ENCODE results near the gene ADAM12. TPM values are rescaled to one million over a fixed set of nuclear protein-coding genes. Genes with fewer than 3 reads are reported as not detected.

ADAM12 gene
- total RNA-seq, 1 donor from 2014 or later: 1.3 TPM

DNA sequence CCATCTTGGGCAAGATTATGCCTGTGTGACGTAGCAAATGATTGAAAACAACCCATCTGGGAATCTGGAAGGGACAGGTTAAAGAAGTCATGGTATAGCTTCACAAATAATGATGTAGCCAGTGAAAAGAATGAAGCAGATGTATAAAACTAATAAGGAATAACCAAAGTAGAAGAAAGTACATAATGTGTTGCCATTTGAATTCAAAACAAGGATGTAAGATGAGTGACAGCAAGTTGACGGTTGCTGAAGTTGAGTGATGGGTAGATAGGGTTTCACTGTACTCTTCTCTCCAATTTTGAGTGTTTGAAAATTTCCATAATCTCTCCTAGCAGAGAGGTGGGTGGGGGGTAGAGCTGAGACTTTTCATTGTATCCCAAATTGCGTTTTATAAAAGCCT lies 358.3 kb downstream of the ADAM12 start:
- no peak for DNase-seq (ENCODE audit: low spot score)
- intact Hi-C loops (cut with DNase I): no loop called here

DNA sequence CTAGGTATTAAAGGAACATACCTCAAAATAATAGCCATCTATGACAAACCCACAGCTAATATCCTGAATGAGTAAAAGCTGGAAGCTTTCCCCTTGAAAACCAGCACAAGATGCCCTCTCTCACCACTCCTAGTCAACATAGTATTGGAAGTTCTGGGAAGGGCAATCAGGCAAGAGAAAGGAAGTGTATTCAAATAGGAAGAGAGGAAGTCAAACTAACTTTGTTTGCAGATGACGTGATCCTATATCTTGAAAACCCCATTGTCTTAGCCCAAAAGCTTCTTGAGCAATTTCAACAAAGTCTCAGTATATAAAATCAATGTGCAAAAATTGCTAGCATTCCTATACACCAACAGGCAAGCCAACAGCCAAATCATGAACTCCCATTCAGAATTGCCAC lies 360.6 kb downstream of the ADAM12 start:
- DNase-seq (ENCODE audit: low spot score): no peak
- intact Hi-C loops (cut with DNase I): no loop called here

DNA sequence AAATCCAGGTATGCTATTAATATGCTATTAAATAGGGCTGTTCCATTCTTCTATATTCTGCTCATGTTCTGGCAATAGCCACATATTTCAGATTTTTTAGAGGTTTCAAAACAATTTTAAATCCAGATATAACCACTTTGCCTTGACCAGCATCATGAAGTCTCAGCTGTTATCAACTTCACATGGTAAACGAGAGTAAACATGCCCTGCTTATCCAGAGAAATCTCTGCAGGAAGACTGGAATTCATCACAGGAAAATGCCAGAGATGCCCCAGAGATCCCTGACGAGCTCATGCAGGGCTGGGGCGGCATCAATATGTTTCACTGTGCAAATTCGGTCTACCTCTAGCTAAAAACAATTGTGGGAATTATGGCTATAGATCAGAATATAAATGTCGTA lies 365.4 kb downstream of the ADAM12 start:
- intact Hi-C loops (cut with DNase I): no loop called here
- DNase-seq (ENCODE audit: low spot score): no peak

DNA sequence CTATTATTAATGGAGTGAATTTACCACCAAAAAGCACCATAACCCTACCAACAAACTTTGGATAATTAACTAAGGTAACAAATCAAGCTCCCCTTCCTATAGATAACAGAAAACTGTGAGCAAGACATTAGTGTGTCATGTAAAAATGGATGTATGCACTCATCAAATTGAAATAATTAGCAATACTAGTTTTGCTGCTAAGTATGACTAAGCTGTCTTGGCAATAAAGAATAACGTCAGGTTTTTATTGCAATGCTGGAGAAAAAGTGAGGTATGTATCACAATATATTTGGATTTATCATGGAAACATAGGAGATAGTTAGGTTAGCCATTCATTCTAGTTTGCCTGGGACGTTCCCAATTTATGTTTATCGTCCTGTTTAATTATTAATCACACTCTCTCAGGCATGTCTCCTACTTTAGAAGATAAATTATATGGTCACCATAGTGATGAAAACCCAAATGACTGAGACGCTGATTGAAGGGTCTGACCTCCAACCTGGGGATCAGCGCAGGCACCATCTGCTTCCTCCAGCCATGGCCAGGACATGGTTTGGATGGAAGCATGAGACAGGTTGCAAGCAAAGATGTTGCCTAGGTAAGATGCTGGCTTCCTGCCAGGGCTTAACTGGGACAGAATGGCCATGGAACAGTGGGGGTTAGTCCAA lies 366.3 kb downstream of the ADAM12 start:
- DNase-seq (ENCODE audit: low spot score): no peak
- intact Hi-C loops (cut with DNase I): no loop called here

DNA sequence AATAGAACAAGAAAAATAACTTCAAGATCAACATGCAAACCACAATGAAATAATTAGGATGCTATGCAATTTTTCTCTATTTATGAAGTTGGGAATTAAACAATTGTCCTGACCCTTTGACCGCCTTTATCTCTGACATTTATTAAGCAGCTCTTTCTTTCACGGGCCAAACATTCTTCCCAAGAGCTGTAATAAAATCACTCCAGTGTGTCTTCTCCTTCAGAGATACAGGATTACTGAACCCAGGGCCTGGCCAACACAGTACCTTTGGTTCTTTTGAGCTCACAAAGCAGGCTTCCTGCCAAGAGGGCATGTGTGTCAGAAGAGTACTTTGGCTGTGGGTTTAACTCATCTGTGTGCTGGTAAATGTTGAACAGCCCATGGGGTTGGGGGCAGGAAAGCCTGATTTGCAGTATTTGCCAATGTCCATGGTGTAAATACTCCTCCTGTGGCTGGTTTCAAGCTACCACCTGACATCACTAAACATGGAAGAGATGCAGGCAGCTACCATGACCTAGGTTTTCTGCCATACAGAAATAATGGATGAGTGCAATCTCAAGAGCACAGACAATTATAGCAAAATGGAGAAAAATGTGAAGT lies 370.2 kb downstream of the ADAM12 start:
- no peak for DNase-seq (ENCODE audit: low spot score)
- intact Hi-C loops (cut with DNase I): no loop called here

DNA sequence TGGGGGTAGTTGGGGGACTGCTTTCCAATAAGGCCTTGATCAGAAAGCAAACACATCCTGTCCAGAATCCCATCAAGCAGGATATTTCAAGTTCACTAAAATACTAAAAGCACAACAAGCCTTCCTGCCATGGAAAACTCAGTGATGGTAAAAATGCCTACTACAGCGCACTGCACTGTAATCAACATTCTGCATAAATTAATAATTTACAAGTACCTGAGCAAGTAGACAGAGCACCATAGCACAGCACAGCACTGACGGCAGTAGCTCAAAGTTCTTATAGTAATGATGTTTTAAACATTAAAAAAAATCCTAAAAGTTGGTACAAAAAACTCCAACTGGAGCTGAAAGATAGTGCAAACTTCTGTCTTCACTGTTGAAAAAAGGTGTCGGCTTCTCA lies 371.4 kb downstream of the ADAM12 start:
- intact Hi-C loops (cut with DNase I): no loop called here

DNA sequence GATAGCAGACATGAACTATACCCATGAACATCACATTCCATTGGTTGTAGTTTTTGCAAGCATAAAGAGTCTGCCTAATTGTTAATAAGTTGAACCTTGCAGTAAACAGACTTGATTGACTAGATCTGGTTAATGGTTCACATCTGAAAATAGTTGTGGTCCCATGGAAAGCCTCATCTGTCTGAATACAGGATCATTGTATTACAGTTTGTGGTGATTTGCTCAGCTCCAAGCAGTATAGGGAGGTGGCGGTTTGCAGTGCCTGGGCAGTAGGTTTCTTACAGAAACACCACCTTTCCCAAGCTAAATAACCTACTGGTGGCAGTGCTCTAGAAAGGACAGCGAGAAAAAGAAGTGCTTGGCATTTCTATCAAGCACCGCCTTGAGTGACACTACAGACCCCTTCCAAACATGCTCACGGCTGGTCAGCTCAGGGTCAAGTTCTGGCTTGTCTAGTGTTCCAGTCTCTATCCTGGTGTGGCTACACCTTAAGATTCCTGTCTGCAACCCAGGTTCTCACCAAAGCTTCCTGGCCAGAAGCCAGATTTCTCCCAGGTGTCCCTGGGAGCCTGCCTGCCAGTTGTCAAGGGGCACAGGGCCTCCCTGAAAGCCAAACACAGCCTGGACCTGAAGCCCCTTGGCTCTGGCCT lies 372.0 kb downstream of the ADAM12 start:
- intact Hi-C loops (cut with DNase I): no loop called here
- no peak for DNase-seq (ENCODE audit: low spot score)

More for the DNA sequence above, 371.4 kb downstream of the ADAM12 start:
- DNase-seq (ENCODE audit: low spot score): no peak

DNA sequence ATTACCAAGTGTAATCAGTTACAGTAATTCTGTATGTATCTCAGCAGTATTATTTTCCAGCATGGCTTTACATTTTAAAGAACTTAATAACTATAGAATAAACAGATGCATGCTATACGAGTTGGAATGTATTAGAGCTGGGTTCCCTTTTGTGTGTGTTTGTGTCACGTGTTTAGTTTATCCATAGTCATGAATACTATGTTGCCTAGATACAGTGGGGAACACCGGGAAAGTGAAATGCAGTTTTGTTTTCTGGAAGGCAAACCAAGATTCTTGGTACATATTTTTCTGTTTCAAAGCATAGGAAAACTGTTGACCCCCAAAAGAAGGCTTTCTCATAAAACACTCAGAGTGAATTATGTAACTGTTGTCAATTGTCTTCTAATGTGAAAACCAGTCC lies 372.9 kb downstream of the ADAM12 start:
- intact Hi-C loops (cut with DNase I): no loop called here
- no peak for DNase-seq (ENCODE audit: low spot score)

DNA sequence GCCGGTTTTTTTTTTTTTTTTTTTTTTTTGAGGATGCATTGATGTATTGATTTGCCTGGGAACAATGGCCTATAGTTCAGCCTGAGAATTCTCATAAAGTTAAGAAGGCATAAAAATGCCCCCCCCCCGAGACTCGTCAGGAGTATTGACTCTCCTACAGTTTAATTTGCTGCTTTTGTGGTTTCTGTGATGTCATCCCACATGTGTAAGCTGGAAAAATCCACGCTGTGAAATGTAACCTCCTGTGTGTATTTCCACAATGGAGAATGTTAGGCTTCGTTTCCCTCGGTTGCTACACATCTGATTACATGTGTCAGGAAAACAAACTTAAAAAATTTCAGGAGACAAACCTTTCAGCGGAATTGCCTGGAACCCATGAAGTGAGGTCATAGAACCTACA lies 374.0 kb downstream of the ADAM12 start:
- intact Hi-C loops (cut with DNase I): no loop called here
- DNase-seq (ENCODE audit: low spot score): no peak

DNA sequence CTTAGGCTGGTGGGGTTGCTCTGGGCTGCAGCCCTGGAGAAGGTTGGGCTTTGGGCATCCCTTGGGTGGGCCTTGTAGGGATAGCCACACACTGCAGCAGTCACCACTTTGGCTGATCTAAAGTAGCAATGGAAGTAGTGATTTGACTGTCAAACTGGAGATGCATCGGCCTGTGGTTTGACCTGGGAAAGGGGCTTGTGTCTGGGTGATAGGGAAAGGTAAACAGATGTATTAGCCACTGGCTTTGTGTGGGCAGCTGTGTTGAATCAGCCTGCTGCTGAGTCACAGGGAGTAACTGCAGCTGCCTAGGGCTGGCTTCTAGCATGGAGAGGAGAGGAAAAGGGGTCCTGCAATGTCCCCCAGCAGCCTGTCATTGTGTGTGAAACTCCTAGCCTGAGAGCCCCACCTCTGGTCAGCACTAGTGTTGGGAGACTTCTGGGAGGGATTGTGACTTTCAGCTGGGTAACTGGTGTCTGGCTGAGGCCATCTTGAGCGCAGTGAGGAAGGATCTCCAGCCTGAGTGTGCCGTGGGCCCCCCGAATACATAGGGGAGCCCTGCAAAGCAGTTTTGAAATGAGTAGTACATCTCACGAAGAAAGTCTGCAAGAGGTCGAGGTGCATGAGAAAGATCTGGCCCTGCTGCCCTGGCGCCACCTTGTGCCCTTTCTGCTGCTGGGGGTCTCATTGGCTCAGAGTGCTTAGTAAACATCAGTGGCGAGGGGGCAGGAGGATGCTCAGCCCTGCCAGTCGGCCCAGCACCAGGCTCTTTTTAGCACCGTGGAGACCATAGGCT lies 374.6 kb downstream of the ADAM12 start:
- intact Hi-C loops (cut with DNase I): no loop called here
- no peak for DNase-seq (ENCODE audit: low spot score)

DNA sequence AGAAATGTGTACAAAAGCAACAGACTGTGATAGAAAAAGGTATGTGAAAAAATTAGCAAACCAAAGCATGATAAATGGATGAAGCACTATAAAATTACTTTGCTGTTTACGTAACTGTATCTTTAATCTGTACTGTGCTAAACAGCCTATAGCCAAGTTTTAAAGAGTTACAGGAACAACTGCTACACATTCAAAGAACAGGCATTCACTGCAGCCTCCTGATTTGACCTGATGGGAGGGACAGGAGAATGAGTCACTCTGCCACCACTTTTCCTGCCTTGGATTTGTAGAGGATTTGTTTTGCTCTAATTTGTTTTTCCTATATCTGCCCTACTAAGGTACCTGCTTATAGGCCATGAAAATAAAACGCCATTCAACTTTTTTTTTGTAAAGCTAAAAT lies 375.8 kb downstream of the ADAM12 start:
- DNase-seq (ENCODE audit: low spot score): no peak

DNA sequence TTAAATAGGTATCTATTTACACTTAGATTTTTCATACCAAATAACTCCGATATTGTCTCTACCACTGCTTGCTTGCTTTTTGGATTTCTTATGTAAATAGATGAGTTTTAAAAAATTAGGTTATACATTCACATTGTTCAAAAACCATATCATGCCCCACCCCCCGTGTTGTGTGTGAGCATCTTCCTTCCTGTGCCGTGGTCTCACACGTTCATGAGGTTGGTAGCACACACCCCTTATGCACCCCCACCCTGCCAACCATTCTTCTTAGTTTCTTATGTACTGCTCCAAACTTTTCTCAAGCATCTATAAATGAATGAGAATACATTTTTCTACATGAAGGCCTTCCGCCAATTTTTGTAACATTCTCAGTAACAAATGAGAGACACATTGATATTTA lies 376.3 kb downstream of the ADAM12 start:
- no peak for DNase-seq (ENCODE audit: low spot score)
- intact Hi-C loops (cut with DNase I): no loop called here

More for the DNA sequence above, 375.8 kb downstream of the ADAM12 start:
- intact Hi-C loops (cut with DNase I): no loop called here

DNA sequence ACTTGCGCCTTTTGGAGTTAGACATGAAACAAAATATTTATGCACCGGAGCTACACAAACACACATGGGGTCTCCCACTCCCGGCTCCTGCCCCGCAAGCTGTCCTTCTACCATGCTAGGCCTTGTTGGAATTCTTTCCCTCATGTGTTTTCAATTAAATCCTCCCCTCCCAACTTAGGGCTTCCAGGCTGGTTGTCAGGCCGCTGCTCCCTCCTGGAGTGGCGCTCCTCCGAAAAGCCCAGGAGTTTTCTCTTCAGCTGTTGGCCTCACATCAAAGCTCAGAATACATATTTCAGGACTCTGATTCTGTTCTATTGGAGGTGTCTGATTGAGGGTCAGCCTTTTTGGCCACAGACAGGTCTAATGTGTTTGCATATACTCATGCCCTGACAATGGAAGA lies 378.6 kb downstream of the ADAM12 start:
- DNase-seq (ENCODE audit: low spot score): no peak
- intact Hi-C loops (cut with DNase I): no loop called here

DNA sequence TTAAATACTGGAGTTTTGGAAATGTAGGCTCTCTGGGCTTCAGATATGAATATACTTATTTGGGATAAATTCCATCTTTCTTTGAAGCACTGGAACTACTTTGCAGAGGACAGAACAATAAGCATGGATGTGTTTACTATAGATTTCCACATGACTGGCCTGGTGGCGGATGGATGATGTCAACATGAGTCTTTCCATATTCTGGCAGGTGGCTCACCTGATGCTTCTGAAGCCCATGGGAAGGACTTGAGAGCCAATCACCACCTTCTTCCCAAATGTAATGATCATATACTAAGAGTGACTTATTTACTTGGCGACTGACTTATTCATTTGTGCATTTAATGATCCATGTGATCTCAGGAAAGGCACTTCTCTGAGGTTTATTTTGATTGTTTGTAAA lies 381.4 kb downstream of the ADAM12 start:
- intact Hi-C loops (cut with DNase I): no loop called here
- DNase-seq (ENCODE audit: low spot score): no peak

DNA sequence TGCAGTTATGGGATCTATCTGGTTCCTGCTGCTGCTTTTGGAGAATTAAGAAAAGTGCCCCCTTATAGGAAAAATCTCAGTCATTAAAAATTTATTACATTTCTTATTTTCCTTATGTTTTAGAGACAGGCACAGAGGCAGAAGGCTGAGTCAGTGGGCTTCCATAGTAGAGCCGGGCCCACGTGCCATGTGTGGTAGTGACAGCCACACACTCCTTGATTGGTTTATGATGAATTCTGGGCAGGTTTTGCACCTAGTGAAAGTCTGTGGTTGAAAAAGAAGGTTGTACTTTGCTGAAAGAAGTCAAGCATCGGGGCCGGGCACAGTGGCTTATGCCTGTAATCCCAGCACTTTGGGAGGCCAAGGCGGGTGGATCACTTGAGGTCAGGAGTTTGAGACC lies 382.0 kb downstream of the ADAM12 start:
- intact Hi-C loops (cut with DNase I): no loop called here
- no peak for DNase-seq (ENCODE audit: low spot score)

DNA sequence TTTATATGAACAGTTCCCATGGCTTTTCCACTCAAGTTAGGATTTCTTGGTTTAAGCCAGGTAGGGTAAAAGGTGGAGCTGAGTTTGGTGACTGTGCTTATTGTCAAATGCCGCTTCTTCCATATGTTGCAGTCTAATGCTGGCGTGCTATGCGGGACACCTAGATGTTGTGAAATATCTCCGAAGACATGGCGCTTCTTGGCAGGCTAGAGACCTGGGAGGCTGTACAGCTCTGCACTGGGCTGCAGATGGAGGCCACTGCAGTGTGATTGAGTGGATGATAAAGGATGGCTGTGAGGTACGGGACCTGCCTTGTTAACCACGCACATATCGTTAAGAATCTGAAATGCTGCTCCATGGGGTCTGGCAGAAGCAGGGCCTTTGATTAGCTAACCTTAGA lies 383.5 kb downstream of the ADAM12 start:
- intact Hi-C loops (cut with DNase I): no loop called here
- no peak for DNase-seq (ENCODE audit: low spot score)

DNA sequence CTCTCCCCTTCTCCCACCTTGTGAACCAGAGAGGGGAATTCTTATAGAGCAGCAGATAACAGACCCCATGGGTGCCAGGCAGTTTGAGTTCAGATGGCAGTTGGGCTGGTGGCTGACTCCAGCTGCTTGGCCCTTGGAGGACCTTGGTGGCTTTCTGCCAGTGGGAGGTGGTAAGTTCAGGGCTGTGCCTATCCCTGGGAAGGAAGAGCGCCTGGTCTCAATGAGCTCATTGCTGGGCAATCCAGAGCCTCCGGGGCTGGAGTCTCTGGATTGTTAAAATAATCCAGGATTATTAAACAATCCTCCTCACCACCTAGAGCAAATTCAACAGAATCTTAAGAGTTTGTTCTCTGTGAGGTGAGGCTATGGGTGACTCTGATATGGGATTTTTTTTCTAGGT lies 386.7 kb downstream of the ADAM12 start:
- no peak for DNase-seq (ENCODE audit: low spot score)
- intact Hi-C loops (cut with DNase I): no loop called here

DNA sequence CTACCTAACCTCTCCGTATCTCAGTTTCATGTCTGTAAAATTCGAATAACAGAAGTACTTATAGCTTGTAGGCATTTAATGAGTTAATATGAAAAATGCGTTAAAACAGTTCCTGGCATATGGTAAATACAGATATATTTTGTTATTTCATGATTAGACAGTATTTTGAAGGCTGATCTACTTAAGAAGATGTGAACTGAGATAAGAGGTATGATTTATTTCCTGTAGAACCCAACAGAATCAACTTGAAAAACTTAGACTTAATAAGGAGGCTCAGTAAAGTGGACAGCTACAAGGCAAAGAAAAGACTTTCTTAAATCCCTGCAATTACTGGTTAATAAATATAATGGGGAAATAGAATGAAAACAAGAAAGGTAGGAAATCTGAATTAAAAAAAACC lies 388.6 kb downstream of the ADAM12 start:
- no peak for DNase-seq (ENCODE audit: low spot score)
- intact Hi-C loops (cut with DNase I): no loop called here

DNA sequence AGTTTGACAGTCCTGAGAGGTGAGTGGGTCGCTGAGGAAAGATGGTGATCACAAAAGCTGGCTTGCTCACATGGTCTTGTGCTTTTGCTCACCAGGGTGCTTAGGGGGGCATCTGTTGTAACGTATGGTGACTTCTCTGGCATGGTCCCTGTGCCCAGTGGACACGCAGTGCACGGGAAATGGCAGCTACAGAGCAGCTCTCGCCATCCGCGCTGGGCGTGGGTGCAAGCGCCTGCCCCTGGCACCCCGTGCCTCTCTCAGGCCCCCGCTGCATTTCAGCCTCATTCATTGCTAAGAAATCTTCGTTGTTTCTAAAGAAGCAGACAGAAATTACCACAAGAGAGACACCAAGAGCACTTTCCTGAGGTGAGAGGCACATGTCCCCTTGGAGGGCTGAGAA lies 390.7 kb downstream of the ADAM12 start:
- DNase-seq (ENCODE audit: low spot score): no peak
- intact Hi-C loops (cut with DNase I): no loop called here

DNA sequence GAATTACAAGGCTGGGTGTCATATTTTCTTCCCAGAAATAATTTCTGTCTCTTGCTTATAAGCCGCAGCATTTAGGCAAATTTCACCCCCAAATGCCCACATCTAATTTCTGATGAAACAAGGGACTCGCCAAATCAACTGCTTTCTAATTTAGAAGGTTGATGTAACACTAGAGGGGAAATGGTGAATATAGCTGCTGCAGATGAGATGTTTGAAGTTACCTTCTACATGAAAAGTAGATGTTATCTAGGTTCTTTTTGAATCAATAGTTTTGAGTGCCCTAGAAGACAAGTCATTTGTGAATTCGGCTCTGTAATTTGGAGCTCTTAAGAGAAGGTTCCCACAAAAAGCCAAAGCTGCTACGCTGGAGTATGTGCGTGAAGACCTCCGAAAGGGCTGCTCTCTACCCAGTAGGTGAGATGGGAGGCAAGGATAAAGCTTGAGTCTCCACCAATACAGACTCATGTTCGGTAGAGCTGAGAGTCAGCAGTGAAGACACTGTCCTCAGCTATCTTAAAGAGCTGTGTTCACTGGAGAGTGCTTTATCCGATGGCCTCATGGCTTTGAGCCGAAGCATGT lies 392.5 kb downstream of the ADAM12 start:
- intact Hi-C loops (cut with DNase I): no loop called here

More for the DNA sequence above, 392.5 kb downstream of the ADAM12 start:
- no peak for DNase-seq (ENCODE audit: low spot score)

Data from cardiac septum (tissue), 1 donor.